ENCODE measurements around the gene ATP6V1B1.

DNA sequence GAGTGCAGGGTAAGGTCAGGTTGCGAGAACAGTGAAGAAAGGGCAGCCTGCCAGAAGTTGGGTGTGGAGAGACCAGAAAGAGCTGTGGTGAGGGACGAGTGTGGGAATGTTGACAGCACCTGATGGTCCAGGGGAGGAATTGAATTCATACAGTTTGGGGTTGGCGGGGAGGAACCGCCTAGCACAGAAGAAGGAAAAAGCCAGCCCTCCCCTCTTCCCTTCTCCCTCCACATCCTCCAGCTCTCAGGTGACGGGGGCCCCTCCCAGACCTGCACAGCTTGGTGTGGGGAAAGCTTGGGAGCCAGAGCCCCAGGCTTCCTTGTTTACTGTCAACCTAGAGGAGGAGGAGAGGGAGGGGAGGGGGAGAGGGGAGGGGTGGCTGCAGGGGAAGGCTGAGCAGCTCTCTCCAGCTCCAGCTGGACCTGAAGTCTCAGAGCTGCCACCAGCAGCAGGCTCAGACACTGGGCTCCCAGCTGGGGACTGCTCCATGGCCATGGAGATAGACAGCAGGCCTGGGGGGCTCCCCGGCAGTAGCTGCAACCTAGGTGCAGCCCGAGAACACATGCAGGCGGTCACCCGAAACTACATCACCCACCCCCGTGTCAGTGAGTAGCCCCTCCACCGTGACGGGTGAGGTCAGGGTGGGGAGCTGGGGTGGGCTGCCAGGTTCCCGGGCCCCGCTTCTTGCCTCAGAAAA is at the start of gene ATP6V1B1:
- TF ChIP-seq, protein P1, sequence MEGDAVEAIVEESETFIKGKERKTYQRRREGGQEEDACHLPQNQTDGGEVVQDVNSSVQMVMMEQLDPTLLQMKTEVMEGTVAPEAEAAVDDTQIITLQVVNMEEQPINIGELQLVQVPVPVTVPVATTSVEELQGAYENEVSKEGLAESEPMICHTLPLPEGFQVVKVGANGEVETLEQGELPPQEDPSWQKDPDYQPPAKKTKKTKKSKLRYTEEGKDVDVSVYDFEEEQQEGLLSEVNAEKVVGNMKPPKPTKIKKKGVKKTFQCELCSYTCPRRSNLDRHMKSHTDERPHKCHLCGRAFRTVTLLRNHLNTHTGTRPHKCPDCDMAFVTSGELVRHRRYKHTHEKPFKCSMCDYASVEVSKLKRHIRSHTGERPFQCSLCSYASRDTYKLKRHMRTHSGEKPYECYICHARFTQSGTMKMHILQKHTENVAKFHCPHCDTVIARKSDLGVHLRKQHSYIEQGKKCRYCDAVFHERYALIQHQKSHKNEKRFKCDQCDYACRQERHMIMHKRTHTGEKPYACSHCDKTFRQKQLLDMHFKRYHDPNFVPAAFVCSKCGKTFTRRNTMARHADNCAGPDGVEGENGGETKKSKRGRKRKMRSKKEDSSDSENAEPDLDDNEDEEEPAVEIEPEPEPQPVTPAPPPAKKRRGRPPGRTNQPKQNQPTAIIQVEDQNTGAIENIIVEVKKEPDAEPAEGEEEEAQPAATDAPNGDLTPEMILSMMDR (conservative IDR thresholded peaks at IDR 0.05; ENCODE audit: low read depth in 2 of 2): no peak
- TF ChIP-seq, protein P2, sequence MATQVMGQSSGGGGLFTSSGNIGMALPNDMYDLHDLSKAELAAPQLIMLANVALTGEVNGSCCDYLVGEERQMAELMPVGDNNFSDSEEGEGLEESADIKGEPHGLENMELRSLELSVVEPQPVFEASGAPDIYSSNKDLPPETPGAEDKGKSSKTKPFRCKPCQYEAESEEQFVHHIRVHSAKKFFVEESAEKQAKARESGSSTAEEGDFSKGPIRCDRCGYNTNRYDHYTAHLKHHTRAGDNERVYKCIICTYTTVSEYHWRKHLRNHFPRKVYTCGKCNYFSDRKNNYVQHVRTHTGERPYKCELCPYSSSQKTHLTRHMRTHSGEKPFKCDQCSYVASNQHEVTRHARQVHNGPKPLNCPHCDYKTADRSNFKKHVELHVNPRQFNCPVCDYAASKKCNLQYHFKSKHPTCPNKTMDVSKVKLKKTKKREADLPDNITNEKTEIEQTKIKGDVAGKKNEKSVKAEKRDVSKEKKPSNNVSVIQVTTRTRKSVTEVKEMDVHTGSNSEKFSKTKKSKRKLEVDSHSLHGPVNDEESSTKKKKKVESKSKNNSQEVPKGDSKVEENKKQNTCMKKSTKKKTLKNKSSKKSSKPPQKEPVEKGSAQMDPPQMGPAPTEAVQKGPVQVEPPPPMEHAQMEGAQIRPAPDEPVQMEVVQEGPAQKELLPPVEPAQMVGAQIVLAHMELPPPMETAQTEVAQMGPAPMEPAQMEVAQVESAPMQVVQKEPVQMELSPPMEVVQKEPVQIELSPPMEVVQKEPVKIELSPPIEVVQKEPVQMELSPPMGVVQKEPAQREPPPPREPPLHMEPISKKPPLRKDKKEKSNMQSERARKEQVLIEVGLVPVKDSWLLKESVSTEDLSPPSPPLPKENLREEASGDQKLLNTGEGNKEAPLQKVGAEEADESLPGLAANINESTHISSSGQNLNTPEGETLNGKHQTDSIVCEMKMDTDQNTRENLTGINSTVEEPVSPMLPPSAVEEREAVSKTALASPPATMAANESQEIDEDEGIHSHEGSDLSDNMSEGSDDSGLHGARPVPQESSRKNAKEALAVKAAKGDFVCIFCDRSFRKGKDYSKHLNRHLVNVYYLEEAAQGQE (IDR thresholded peaks at IDR 0.05; ENCODE audit: unreplicated experiment): no peak
- TF ChIP-seq EZH2 (IDR thresholded peaks at IDR 0.05; ENCODE audit: low read depth, unreplicated experiment) (no peak), CREB1 (CRISPR knock-in tag; IDR thresholded peaks at IDR 0.05; ENCODE audit: low read depth) (no peak), EZH2phosphoT487 (IDR thresholded peaks at IDR 0.05; ENCODE audit: unreplicated experiment) (no peak), POLR2AphosphoS5 (IDR thresholded peaks at IDR 0.05; ENCODE audit: low read depth) (no peak), JUNB (IDR thresholded peaks at IDR 0.05; ENCODE audit: unreplicated experiment) (no peak)
- TF ChIP-seq, protein P3, sequence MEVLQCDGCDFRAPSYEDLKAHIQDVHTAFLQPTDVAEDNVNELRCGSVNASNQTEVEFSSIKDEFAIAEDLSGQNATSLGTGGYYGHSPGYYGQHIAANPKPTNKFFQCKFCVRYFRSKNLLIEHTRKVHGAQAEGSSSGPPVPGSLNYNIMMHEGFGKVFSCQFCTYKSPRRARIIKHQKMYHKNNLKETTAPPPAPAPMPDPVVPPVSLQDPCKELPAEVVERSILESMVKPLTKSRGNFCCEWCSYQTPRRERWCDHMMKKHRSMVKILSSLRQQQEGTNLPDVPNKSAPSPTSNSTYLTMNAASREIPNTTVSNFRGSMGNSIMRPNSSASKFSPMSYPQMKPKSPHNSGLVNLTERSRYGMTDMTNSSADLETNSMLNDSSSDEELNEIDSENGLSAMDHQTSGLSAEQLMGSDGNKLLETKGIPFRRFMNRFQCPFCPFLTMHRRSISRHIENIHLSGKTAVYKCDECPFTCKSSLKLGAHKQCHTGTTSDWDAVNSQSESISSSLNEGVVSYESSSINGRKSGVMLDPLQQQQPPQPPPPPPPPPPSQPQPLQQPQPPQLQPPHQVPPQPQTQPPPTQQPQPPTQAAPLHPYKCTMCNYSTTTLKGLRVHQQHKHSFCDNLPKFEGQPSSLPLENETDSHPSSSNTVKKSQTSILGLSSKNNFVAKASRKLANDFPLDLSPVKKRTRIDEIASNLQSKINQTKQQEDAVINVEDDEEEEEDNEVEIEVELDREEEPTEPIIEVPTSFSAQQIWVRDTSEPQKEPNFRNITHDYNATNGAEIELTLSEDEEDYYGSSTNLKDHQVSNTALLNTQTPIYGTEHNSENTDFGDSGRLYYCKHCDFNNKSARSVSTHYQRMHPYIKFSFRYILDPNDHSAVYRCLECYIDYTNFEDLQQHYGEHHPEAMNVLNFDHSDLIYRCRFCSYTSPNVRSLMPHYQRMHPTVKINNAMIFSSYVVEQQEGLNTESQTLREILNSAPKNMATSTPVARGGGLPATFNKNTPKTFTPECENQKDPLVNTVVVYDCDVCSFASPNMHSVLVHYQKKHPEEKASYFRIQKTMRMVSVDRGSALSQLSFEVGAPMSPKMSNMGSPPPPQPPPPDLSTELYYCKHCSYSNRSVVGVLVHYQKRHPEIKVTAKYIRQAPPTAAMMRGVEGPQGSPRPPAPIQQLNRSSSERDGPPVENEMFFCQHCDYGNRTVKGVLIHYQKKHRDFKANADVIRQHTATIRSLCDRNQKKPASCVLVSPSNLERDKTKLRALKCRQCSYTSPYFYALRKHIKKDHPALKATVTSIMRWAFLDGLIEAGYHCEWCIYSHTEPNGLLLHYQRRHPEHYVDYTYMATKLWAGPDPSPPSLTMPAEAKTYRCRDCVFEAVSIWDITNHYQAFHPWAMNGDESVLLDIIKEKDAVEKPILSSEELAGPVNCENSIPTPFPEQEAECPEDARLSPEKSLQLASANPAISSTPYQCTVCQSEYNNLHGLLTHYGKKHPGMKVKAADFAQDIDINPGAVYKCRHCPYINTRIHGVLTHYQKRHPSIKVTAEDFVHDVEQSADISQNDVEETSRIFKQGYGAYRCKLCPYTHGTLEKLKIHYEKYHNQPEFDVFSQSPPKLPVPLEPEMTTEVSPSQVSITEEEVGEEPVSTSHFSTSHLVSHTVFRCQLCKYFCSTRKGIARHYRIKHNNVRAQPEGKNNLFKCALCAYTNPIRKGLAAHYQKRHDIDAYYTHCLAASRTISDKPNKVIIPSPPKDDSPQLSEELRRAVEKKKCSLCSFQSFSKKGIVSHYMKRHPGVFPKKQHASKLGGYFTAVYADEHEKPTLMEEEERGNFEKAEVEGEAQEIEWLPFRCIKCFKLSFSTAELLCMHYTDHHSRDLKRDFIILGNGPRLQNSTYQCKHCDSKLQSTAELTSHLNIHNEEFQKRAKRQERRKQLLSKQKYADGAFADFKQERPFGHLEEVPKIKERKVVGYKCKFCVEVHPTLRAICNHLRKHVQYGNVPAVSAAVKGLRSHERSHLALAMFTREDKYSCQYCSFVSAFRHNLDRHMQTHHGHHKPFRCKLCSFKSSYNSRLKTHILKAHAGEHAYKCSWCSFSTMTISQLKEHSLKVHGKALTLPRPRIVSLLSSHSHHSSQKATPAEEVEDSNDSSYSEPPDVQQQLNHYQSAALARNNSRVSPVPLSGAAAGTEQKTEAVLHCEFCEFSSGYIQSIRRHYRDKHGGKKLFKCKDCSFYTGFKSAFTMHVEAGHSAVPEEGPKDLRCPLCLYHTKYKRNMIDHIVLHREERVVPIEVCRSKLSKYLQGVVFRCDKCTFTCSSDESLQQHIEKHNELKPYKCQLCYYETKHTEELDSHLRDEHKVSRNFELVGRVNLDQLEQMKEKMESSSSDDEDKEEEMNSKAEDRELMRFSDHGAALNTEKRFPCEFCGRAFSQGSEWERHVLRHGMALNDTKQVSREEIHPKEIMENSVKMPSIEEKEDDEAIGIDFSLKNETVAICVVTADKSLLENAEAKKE (CRISPR knock-in tag; IDR thresholded peaks at IDR 0.05): no peak
